Esophagus muscularis mucosa (tissue), 4 donors: ENCODE data around the gene PATL1. TPM values are rescaled to one million over a fixed set of nuclear protein-coding genes. Genes with fewer than 3 reads are reported as not detected.

Experiments used
- DNase-seq: peaks from one replicate; pipeline ENCODE4 v3.0.0-alpha.2; 2017; ENCODE audit errors: extremely low spot score
- H3K27ac ChIP-seq, 4 donors: fragments of 200-600 bp; sonication (generic); replicated peaks in 1 of 4; 1 replicate in 3 of 4; 2 replicates in 1 of 4; pipeline ENCODE4 v1.5.1; 2016 to 2019; ENCODE audit warnings: mild to moderate bottlenecking in 1 of 4
- H3K27me3 ChIP-seq, 4 donors: fragments of 200-600 bp; sonication (generic); one replicate each; pipeline versions ENCODE4 v1.5.1 to v1.6.0; 2016 to 2019
- H3K36me3 ChIP-seq, 4 donors: fragments of 200-600 bp; sonication (generic); one replicate each; pipeline ENCODE4 v1.5.1; 2016 to 2019
- H3K4me1 ChIP-seq, 4 donors: fragments of 200-600 bp; sonication (generic); one replicate each; pipeline ENCODE4 v1.5.1; 2016 to 2019
- H3K4me3 ChIP-seq, 4 donors: fragments of 200-600 bp; sonication (generic); 1 replicate in 2 of 4; 2 replicates in 2 of 4; pipeline ENCODE4 v1.5.1; 2016 to 2019; ENCODE audit warnings: mild to moderate bottlenecking in 4 of 4, moderate library complexity in 1 of 4
- H3K9me3 ChIP-seq, 4 donors: fragments of 200-600 bp; sonication (generic); 1 replicate in 3 of 4; 2 replicates in 1 of 4; pipeline ENCODE4 v1.5.1; 2016 to 2019
- CTCF ChIP-seq, 3 experiments: fragments of 200-600 bp in 2 of 3; fragments of 450-650 bp in 1 of 3; sonication (generic) in 2 of 3; IDR thresholded peaks; one replicate each; pipeline ENCODE4 v1.5.1; 2017 to 2019; ENCODE audit warnings: antibody characterized with exemption in 3 of 3, mild to moderate bottlenecking in 2 of 3, moderate library complexity in 1 of 3
- EP300 ChIP-seq: sonication (generic); formaldehyde crosslinking; IDR thresholded peaks from one replicate; pipeline ENCODE4 v1.6.1; 2017; ENCODE audit warnings: antibody characterized with exemption
- POLR2A ChIP-seq: fragments of 450-650 bp; IDR thresholded peaks from one replicate; pipeline ENCODE4 v1.6.1; 2017; ENCODE audit warnings: antibody characterized with exemption, moderate library complexity, mild to moderate bottlenecking, low read depth
- POLR2AphosphoS5 ChIP-seq, 2 donors: sonication (generic); formaldehyde crosslinking; IDR thresholded peaks; one replicate each; pipeline ENCODE4 v1.6.1; 2017; ENCODE audit warnings: antibody characterized with exemption in 2 of 2
- WGBS: methylation state at CpG from one replicate; pipeline ENCODE4 v1.1.5; 2018; 5-methylcytosine and 5-hydroxymethylcytosine counted together
- intact Hi-C: fragments of 100-400 bp; cut with DNase I; formaldehyde crosslinking; loops from one replicate; pipeline ENCODE4 v1.15.1; 2023
- total RNA-seq, 4 donors: library from RNA; depleted of rRNA; stranded (reverse); fragments of >200 nt; gene quantifications; one replicate each; pipeline versions ENCODE4 v1.1.0 to v1.2.1, GENCODE V29; 2016

PATL1 gene
- total RNA-seq, 4 donors from 2014 or later = 12.5 to 18.5 (median 16.1) TPM

GRCh38 chr11:59680287-59681154 is 11.7 kb upstream of the PATL1 start:
- intact Hi-C loops = no loop called here
- 58% methylated on average over 1 of the region's 1 CpG for WGBS

GRCh38 chr11:59679347-59679746 is 10.5 kb upstream of the PATL1 start:
- Histone ChIP-seq H3K4me1 (no peaks in the 10 kb centered on the region), H3K27ac (no peak overlapping the region), H3K4me3 (no peak overlapping the region), H3K36me3 (no peaks in the 10 kb centered on the region), H3K9me3 (no peaks in the 10 kb centered on the region), H3K27me3 (no peaks in the 10 kb centered on the region)
- DNase-seq = no peak
- no peak for TF ChIP-seq EP300
- intact Hi-C loops = loop anchor here (5.0 kb wide), 1 partner anchor 132 kb away; no protein-coding TSS in a partner anchor

More at GRCh38 chr11:59680287-59681154, 11.7 kb upstream of the PATL1 start:
- H3K36me3 ChIP-seq = no peaks in the 10 kb centered on the region
- DNase-seq = no peak
- no peaks in the 10 kb centered on the region for H3K27me3 ChIP-seq
- no peak overlapping the region for H3K27ac ChIP-seq
- no peaks in the 10 kb centered on the region for H3K4me1 ChIP-seq
- no peak overlapping the region for H3K4me3 ChIP-seq
- TF ChIP-seq CTCF (IDR thresholded peaks at IDR 0.05) = peak; percentile 55 to 75 (median 64)
- no peak for TF ChIP-seq EP300
- no peak for TF ChIP-seq POLR2A
- TF ChIP-seq POLR2AphosphoS5 (IDR thresholded peaks at IDR 0.05) = peak in 1 of 2 donors; percentile 52
- peaks cover 0 to 7% (median 0%) of the 10 kb centered on the region in 4 donors for H3K9me3 ChIP-seq

GRCh38 chr11:59678813-59679165 is 10.0 kb upstream of the PATL1 start:
- Histone ChIP-seq H3K36me3 (no peaks in the 10 kb centered on the region), H3K9me3 (no peaks in the 10 kb centered on the region)
- 89% methylated on average over 3 of the region's 3 CpGs for WGBS

GRCh38 chr11:59678118-59678812 is 9.4 kb upstream of the PATL1 start:
- Histone ChIP-seq H3K4me1 (no peaks in the 10 kb centered on the region), H3K9me3 (no peaks in the 10 kb centered on the region), H3K36me3 (no peaks in the 10 kb centered on the region), H3K4me3 (no peak overlapping the region), H3K27me3 (no peaks in the 10 kb centered on the region), H3K27ac (no peak overlapping the region)
- intact Hi-C loops = loop anchor here (5.0 kb wide), 1 partner anchor 131 kb away; no protein-coding TSS in a partner anchor
- 84% methylated on average over 2 of the region's 2 CpGs for WGBS
- no peak for DNase-seq
- TF ChIP-seq POLR2A (no peak), POLR2AphosphoS5 (IDR thresholded peaks at IDR 0.05) (no peak), CTCF (IDR thresholded peaks at IDR 0.05) (no peak), EP300 (no peak)

More at GRCh38 chr11:59678813-59679165, 10.0 kb upstream of the PATL1 start:
- Histone ChIP-seq H3K27ac (no peak overlapping the region), H3K4me1 (no peaks in the 10 kb centered on the region), H3K27me3 (no peaks in the 10 kb centered on the region), H3K4me3 (no peak overlapping the region)
- no peak for TF ChIP-seq POLR2A
- no peak for TF ChIP-seq POLR2AphosphoS5 (IDR thresholded peaks at IDR 0.05)
- intact Hi-C loops = loop anchor here (5.0 kb wide), 1 partner anchor 131 kb away; no protein-coding TSS in a partner anchor
- no peak for DNase-seq

GRCh38 chr11:59676205-59676604 is 7.4 kb upstream of the PATL1 start:
- WGBS = 88% methylated on average over 8 of the region's 8 CpGs
- Histone ChIP-seq H3K4me1 (no peaks in the 10 kb centered on the region), H3K27me3 (no peaks in the 10 kb centered on the region), H3K9me3 (no peaks in the 10 kb centered on the region), H3K27ac (no peak overlapping the region), H3K4me3 (no peak overlapping the region), H3K36me3 (no peaks in the 10 kb centered on the region)
- no peak for DNase-seq
- TF ChIP-seq POLR2A (no peak), CTCF (IDR thresholded peaks at IDR 0.05) (no peak), POLR2AphosphoS5 (IDR thresholded peaks at IDR 0.05) (no peak), EP300 (no peak)
- intact Hi-C loops = loop anchor here (5.0 kb wide), 1 partner anchor 129 kb away; no protein-coding TSS in a partner anchor
